ENCODE data around the gene EIF3I. TPM values are rescaled to one million over a fixed set of nuclear protein-coding genes. Genes with fewer than 3 reads are reported as not detected.
"Not testable (repeated sequence)": the region's sequence is repeated elsewhere in the genome, so short reads cannot be mapped to it uniquely, and the experiment has no call there.

Gene EIF3I
- total RNA-seq, 1 donor from 2014 or later = 171 TPM

GRCh38 chr1:32257227-32257508 lies 35.0 kb downstream of the EIF3I start:
- peaks cover 5 to 9% (median 6%) of the 10 kb centered on the region in 3 donors for H3K4me1 ChIP-seq (ENCODE audit: control insufficient read depth in 3 of 3, insufficient read depth in 3 of 3, low read length in 3 of 3)
- no peak overlapping the region for H3K4me3 ChIP-seq (ENCODE audit: low read length in 3 of 3)
- no peaks in the 10 kb centered on the region for H3K27me3 ChIP-seq (ENCODE audit: control insufficient read depth in 3 of 3, insufficient read depth in 3 of 3, low read length in 3 of 3)
- no peak overlapping the region for H3K27ac ChIP-seq (ENCODE audit: low read depth, low read length)
- no peaks in the 10 kb centered on the region for H3K36me3 ChIP-seq (ENCODE audit: control insufficient read depth in 3 of 3, insufficient read depth in 3 of 3, low read length in 3 of 3)
- H3K9me3 ChIP-seq (ENCODE audit: control insufficient read depth in 3 of 3, low read length in 3 of 3) = no peaks in the 10 kb centered on the region
- no peak overlapping the region for H3K9ac ChIP-seq (ENCODE audit: low read depth in 1 of 3, low read length in 3 of 3)

- not testable (repeated sequence) for H3K9me3 ChIP-seq (ENCODE audit: control insufficient read depth in 3 of 3, low read length in 3 of 3); H3K9ac ChIP-seq (ENCODE audit: low read depth in 1 of 3, low read length in 3 of 3); H3K27ac ChIP-seq (ENCODE audit: low read depth, low read length); H3K4me1 ChIP-seq (ENCODE audit: control insufficient read depth in 3 of 3, insufficient read depth in 3 of 3, low read length in 3 of 3); H3K4me3 ChIP-seq (ENCODE audit: low read length in 3 of 3); H3K27me3 ChIP-seq (ENCODE audit: control insufficient read depth in 3 of 3, insufficient read depth in 3 of 3, low read length in 3 of 3); H3K36me3 ChIP-seq (ENCODE audit: control insufficient read depth in 3 of 3, insufficient read depth in 3 of 3, low read length in 3 of 3)
These were observed 41.0 kb downstream of the EIF3I start for GRCh38 chr1:32263236-32263593.

GRCh38 chr1:32263744-32264143 lies 41.5 kb downstream of the EIF3I start:
- Histone ChIP-seq H3K9me3 (ENCODE audit: control insufficient read depth in 3 of 3, low read length in 3 of 3) (no peaks in the 10 kb centered on the region), H3K27ac (ENCODE audit: low read depth, low read length) (no peak overlapping the region), H3K4me1 (ENCODE audit: control insufficient read depth in 3 of 3, insufficient read depth in 3 of 3, low read length in 3 of 3) (no peaks in the 10 kb centered on the region), H3K27me3 (ENCODE audit: control insufficient read depth in 3 of 3, insufficient read depth in 3 of 3, low read length in 3 of 3) (no peaks in the 10 kb centered on the region), H3K4me3 (ENCODE audit: low read length in 3 of 3) (no peak overlapping the region), H3K36me3 (ENCODE audit: control insufficient read depth in 3 of 3, insufficient read depth in 3 of 3, low read length in 3 of 3) (no peaks in the 10 kb centered on the region), H3K9ac (ENCODE audit: low read depth in 1 of 3, low read length in 3 of 3) (no peak overlapping the region)

DNA sequence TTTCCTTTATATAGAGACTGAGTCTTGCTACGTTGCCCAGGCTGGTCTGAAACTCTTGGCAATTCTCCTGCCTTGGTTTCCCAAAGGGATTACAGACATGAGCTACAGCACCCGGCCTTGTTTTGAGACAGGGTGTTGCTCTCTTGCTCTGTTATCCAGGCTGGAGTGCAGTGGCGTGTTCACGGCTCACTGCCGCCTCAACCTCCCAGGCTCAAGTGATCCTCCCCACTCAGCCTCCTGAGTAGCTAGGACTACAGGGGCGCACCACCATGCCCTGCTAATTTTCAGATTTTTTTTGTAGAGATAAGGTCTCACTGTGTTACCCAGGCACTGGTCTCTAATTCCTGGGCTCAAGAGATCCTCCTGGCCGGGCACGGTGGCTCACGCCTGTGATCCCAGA lies 43.6 kb downstream of the EIF3I start:
- H3K4me3 ChIP-seq (ENCODE audit: low read length in 3 of 3) = no peak overlapping the region

DNA sequence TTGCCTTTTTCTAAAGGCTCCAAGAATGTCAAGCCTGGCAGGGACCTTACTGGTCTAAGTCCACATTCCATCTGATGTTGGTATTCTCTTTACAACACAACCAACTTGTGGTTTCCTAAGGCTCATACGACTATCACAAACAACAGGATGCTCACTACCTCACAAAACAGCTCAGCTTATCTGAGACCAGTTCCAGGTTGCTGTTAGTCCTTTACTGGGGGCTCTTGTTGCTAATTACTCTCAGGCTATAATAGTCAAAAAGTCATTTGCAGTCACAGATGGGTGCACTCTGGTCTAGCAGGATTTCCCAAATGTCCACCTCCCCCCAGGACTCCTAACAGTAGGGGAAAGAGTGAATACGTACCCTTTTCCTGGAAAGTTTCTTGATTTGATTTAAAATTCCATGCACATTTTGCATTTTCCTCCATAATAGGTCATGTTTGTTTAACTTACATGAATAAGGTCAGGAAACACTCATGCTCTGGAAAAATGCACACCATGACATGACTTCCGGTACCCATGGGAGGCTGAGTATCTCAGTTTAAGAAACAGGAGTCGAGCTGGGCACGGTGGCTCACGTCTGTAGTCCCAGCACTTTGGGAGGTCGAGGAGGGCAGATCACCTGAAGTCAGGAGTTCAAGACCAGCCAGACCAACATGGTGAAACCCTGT lies 44.8 kb downstream of the EIF3I start:
- Histone ChIP-seq H3K4me3 (ENCODE audit: low read length in 3 of 3) (no peak overlapping the region), H3K27ac (ENCODE audit: low read depth, low read length) (no peak overlapping the region), H3K4me1 (ENCODE audit: control insufficient read depth in 3 of 3, insufficient read depth in 3 of 3, low read length in 3 of 3) (no peaks in the 10 kb centered on the region), H3K9ac (ENCODE audit: low read depth in 1 of 3, low read length in 3 of 3) (no peak overlapping the region), H3K36me3 (ENCODE audit: control insufficient read depth in 3 of 3, insufficient read depth in 3 of 3, low read length in 3 of 3) (no peaks in the 10 kb centered on the region), H3K9me3 (ENCODE audit: control insufficient read depth in 3 of 3, low read length in 3 of 3) (no peaks in the 10 kb centered on the region), H3K27me3 (ENCODE audit: control insufficient read depth in 3 of 3, insufficient read depth in 3 of 3, low read length in 3 of 3) (peaks cover 0 to 4% (median 3%) of the 10 kb centered on the region in 3 donors)

More for the DNA sequence above, 43.6 kb downstream of the EIF3I start:
- Histone ChIP-seq H3K4me1 (ENCODE audit: control insufficient read depth in 3 of 3, insufficient read depth in 3 of 3, low read length in 3 of 3) (no peaks in the 10 kb centered on the region), H3K27ac (ENCODE audit: low read depth, low read length) (no peak overlapping the region), H3K9ac (ENCODE audit: low read depth in 1 of 3, low read length in 3 of 3) (no peak overlapping the region), H3K36me3 (ENCODE audit: control insufficient read depth in 3 of 3, insufficient read depth in 3 of 3, low read length in 3 of 3) (no peaks in the 10 kb centered on the region), H3K27me3 (ENCODE audit: control insufficient read depth in 3 of 3, insufficient read depth in 3 of 3, low read length in 3 of 3) (no peaks in the 10 kb centered on the region), H3K9me3 (ENCODE audit: control insufficient read depth in 3 of 3, low read length in 3 of 3) (no peaks in the 10 kb centered on the region)

GRCh38 chr1:32269744-32270143 lies 47.5 kb downstream of the EIF3I start:
- Histone ChIP-seq H3K4me1 (ENCODE audit: control insufficient read depth in 3 of 3, insufficient read depth in 3 of 3, low read length in 3 of 3) (no peaks in the 10 kb centered on the region), H3K4me3 (ENCODE audit: low read length in 3 of 3) (no peak overlapping the region), H3K36me3 (ENCODE audit: control insufficient read depth in 3 of 3, insufficient read depth in 3 of 3, low read length in 3 of 3) (no peaks in the 10 kb centered on the region), H3K27ac (ENCODE audit: low read depth, low read length) (no peak overlapping the region), H3K9ac (ENCODE audit: low read depth in 1 of 3, low read length in 3 of 3) (no peak overlapping the region), H3K27me3 (ENCODE audit: control insufficient read depth in 3 of 3, insufficient read depth in 3 of 3, low read length in 3 of 3) (peaks cover 22 to 30% (median 24%) of the 10 kb centered on the region in 3 donors), H3K9me3 (ENCODE audit: control insufficient read depth in 3 of 3, low read length in 3 of 3) (no peaks in the 10 kb centered on the region)

- no peaks in the 10 kb centered on the region for H3K4me1 ChIP-seq (ENCODE audit: control insufficient read depth in 3 of 3, insufficient read depth in 3 of 3, low read length in 3 of 3)
- H3K27ac ChIP-seq (ENCODE audit: low read depth, low read length) = no peak overlapping the region
- H3K36me3 ChIP-seq (ENCODE audit: control insufficient read depth in 3 of 3, insufficient read depth in 3 of 3, low read length in 3 of 3) = no peaks in the 10 kb centered on the region
- H3K4me3 ChIP-seq (ENCODE audit: low read length in 3 of 3) = no peak overlapping the region
- H3K27me3 ChIP-seq (ENCODE audit: control insufficient read depth in 3 of 3, insufficient read depth in 3 of 3, low read length in 3 of 3) = peaks cover 43 to 55% (median 46%) of the 10 kb centered on the region in 3 donors
- H3K9me3 ChIP-seq (ENCODE audit: control insufficient read depth in 3 of 3, low read length in 3 of 3) = no peaks in the 10 kb centered on the region
- no peak overlapping the region for H3K9ac ChIP-seq (ENCODE audit: low read depth in 1 of 3, low read length in 3 of 3)
These were observed 50.6 kb downstream of the EIF3I start for GRCh38 chr1:32272557-32273390.

DNA sequence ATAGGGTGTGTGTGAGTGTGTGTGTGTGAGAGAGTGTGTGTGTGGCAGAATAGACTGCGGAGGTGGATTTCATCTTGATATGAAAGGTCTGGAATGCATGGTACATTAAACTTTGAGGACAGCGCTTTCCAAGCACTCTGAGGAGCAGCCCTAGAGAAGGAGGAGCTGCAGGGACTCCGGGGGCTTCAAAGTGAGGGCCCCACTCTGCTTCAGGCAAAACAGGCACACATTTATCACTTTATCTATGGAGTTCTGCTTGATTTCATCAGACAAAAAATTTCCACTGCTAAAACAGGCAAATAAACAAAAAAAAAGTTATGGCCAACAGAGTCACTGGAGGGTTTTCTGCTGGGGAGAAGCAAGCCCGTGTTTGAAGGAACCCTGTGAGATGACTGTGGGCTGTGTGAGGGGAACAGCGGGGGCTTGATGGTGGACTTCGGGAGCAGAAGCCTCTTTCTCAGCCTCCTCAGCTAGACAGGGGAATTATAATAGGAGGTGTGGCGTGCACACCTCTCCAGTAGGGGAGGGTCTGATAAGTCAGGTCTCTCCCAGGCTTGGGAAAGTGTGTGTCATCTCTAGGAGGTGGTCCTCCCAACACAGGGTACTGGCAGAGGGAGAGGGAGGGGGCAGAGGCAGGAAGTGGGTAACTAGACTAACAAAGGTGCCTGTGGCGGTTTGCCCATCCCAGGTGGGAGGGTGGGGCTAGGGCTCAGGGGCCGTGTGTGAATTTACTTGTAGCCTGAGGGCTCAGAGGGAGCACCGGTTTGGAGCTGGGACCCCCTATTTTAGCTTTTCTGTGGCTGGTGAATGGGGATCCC lies 51.4 kb downstream of the EIF3I start:
- Histone ChIP-seq H3K27ac (ENCODE audit: low read depth, low read length) (no peak overlapping the region), H3K4me1 (ENCODE audit: control insufficient read depth in 3 of 3, insufficient read depth in 3 of 3, low read length in 3 of 3) (no peaks in the 10 kb centered on the region), H3K27me3 (ENCODE audit: control insufficient read depth in 3 of 3, insufficient read depth in 3 of 3, low read length in 3 of 3) (peaks cover 43 to 59% (median 49%) of the 10 kb centered on the region in 3 donors), H3K9ac (ENCODE audit: low read depth in 1 of 3, low read length in 3 of 3) (no peak overlapping the region), H3K36me3 (ENCODE audit: control insufficient read depth in 3 of 3, insufficient read depth in 3 of 3, low read length in 3 of 3) (no peaks in the 10 kb centered on the region), H3K4me3 (ENCODE audit: low read length in 3 of 3) (no peak overlapping the region), H3K9me3 (ENCODE audit: control insufficient read depth in 3 of 3, low read length in 3 of 3) (no peaks in the 10 kb centered on the region)

- Histone ChIP-seq H3K36me3 (ENCODE audit: control insufficient read depth in 3 of 3, insufficient read depth in 3 of 3, low read length in 3 of 3) (no peaks in the 10 kb centered on the region), H3K27ac (ENCODE audit: low read depth, low read length) (no peak overlapping the region), H3K4me1 (ENCODE audit: control insufficient read depth in 3 of 3, insufficient read depth in 3 of 3, low read length in 3 of 3) (no peaks in the 10 kb centered on the region), H3K9me3 (ENCODE audit: control insufficient read depth in 3 of 3, low read length in 3 of 3) (no peaks in the 10 kb centered on the region), H3K9ac (ENCODE audit: low read depth in 1 of 3, low read length in 3 of 3) (no peak overlapping the region), H3K4me3 (ENCODE audit: low read length in 3 of 3) (no peak overlapping the region), H3K27me3 (ENCODE audit: control insufficient read depth in 3 of 3, insufficient read depth in 3 of 3, low read length in 3 of 3) (peaks cover 45 to 59% (median 49%) of the 10 kb centered on the region in 3 donors)
These were observed 52.6 kb downstream of the EIF3I start for GRCh38 chr1:32274646-32275340.
